Trophoblast cell (in vitro differentiated cells and primary cell): Measurements from ENCODE around the gene RNF183.
A peak's percentile ranks its signal among the peaks of the same experiment; 100 is the strongest.

ENCODE experiments used
- DNase-seq, 2 donors: peaks; one replicate each; pipeline ENCODE4 v3.0.0-alpha.2; 2016
- H2AFZ ChIP-seq: 2 replicates; pipeline ENCODE4 v1.6.1; 2013; ENCODE audit warnings: low read length, moderate library complexity, mild to moderate bottlenecking; ENCODE audit not compliant: insufficient read depth, poor library complexity
- H2AK5ac ChIP-seq: 2 replicates; pipeline ENCODE4 v1.6.1; 2013; ENCODE audit warnings: mild to moderate bottlenecking, low read length
- H2BK120ac ChIP-seq: 2 replicates; pipeline ENCODE4 v1.6.1; 2013; ENCODE audit warnings: low read length, mild to moderate bottlenecking, moderate library complexity; ENCODE audit not compliant: insufficient read depth, poor library complexity
- H2BK12ac ChIP-seq: 2 replicates; pipeline ENCODE4 v1.6.1; 2013; ENCODE audit warnings: mild to moderate bottlenecking, low read length, moderate library complexity
- H2BK5ac ChIP-seq: 2 replicates; pipeline ENCODE4 v1.6.1; 2013; ENCODE audit warnings: low read length, low read depth, moderate library complexity, mild to moderate bottlenecking; ENCODE audit not compliant: poor library complexity
- H3K14ac ChIP-seq: 2 replicates; pipeline ENCODE4 v1.6.1; 2013; ENCODE audit warnings: mild to moderate bottlenecking, low read length
- H3K18ac ChIP-seq: 2 replicates; pipeline ENCODE4 v1.6.1; 2013; ENCODE audit warnings: mild to moderate bottlenecking, low read length
- H3K23ac ChIP-seq: 2 replicates; pipeline ENCODE4 v1.6.1; 2013; ENCODE audit warnings: low read length
- H3K27ac ChIP-seq: 2 replicates; pipeline ENCODE4 v1.5.1; 2013; ENCODE audit warnings: low read depth, mild to moderate bottlenecking, inconsistent platforms, low read length, moderate library complexity
- H3K27me3 ChIP-seq: 2 replicates; pipeline ENCODE4 v1.6.1; 2013; ENCODE audit warnings: inconsistent platforms, mild to moderate bottlenecking, low read length, moderate library complexity; ENCODE audit not compliant: insufficient read depth
- H3K36me3 ChIP-seq, 2 experiments: 1 replicate in 1 of 2; 2 replicates in 1 of 2; pipeline ENCODE4 v1.6.1; 2013; ENCODE audit warnings: low read length in 2 of 2, mild to moderate bottlenecking in 2 of 2, moderate library complexity in 1 of 2; ENCODE audit not compliant: insufficient read depth in 2 of 2, control insufficient read depth in 1 of 2
- H3K4ac ChIP-seq: 2 replicates; pipeline ENCODE4 v1.6.1; 2013; ENCODE audit warnings: low read depth, mild to moderate bottlenecking, low read length, moderate library complexity
- H3K4me1 ChIP-seq, 2 experiments: 1 replicate in 1 of 2; 2 replicates in 1 of 2; pipeline ENCODE4 v1.6.1; 2013; ENCODE audit warnings: low read length in 2 of 2, mild to moderate bottlenecking in 2 of 2, moderate library complexity in 1 of 2; ENCODE audit not compliant: insufficient read depth in 2 of 2, control insufficient read depth in 1 of 2
- H3K4me2 ChIP-seq: 2 replicates; pipeline ENCODE4 v1.6.1; 2013; ENCODE audit warnings: inconsistent platforms, mild to moderate bottlenecking, low read length, moderate library complexity
- H3K4me3 ChIP-seq: 2 replicates; pipeline ENCODE4 v1.5.1; 2013; ENCODE audit warnings: mild to moderate bottlenecking, low read depth, low read length, inconsistent platforms
- H3K79me1 ChIP-seq: one replicate; pipeline ENCODE4 v1.6.1; 2013; ENCODE audit warnings: low read length
- H3K79me2 ChIP-seq: 2 replicates; pipeline ENCODE4 v1.6.1; 2013; ENCODE audit warnings: low read length, mild to moderate bottlenecking; ENCODE audit not compliant: control insufficient read depth, insufficient read depth, poor library complexity
- H3K9ac ChIP-seq: 2 replicates; pipeline ENCODE4 v1.6.1; 2013; ENCODE audit warnings: mild to moderate bottlenecking, low read length
- H3K9me3 ChIP-seq: 2 replicates; pipeline ENCODE4 v1.6.1; 2013; ENCODE audit warnings: low read depth, mild to moderate bottlenecking, control low read depth, inconsistent platforms, low read length; ENCODE audit not compliant: insufficient read depth
- H4K12ac ChIP-seq: 2 replicates; pipeline ENCODE4 v1.6.1; 2013; ENCODE audit warnings: low read depth, mild to moderate bottlenecking, low read length, moderate library complexity
- H4K8ac ChIP-seq: 2 replicates; pipeline ENCODE4 v1.6.1; 2013; ENCODE audit warnings: low read depth, mild to moderate bottlenecking, low read length, moderate library complexity
- H4K91ac ChIP-seq: one replicate; pipeline ENCODE4 v1.6.1; 2013; ENCODE audit warnings: low read depth, mild to moderate bottlenecking, low read length, moderate library complexity
- WGBS: extraction: QIAGEN DNeasy Blood & Tissue Kit; methylation state at CpG from one replicate; pipeline ENCODE4 v1.1.7; 2013; ENCODE audit warnings: missing lambda C conversion rate; ENCODE audit not compliant: insufficient read length, insufficient coverage; ENCODE audit errors: extremely low coverage; 5-methylcytosine and 5-hydroxymethylcytosine counted together

The RNF183 gene

DNA sequence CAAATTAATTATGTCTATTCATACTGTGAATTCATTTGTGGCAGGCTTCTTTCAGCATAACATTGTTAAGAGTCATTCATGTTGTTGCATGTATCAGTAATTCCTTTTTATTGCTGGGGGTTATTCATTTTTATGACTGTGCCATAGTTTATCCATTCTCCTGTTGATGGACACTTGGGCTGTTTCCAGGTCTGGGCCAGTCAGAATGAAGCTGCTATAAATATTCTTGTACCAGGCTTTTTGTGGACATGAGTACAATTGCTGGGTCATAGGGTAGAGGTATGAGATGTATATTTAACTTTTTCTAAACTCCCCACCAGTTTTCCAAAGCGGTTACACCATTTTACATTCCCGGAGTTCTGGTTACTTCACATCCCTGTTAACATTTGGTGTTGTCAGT is 14.1 kb downstream of the RNF183 start:
- no peak overlapping the region for H3K4me2 ChIP-seq
- H3K14ac ChIP-seq, result no peak overlapping the region
- no peak overlapping the region for H3K4ac ChIP-seq
- no peak overlapping the region for H3K4me3 ChIP-seq
- no peak overlapping the region for H2BK5ac ChIP-seq
- DNase-seq, result no peak
- H3K79me2 ChIP-seq, result no peaks in the 10 kb centered on the region
- WGBS, result no CpG with 5 or more reads among the region's 2 CpGs
- H2BK12ac ChIP-seq, result no peak overlapping the region
- H3K23ac ChIP-seq, result no peak overlapping the region
- H3K4me1 ChIP-seq, result no peaks in the 10 kb centered on the region
- H2AK5ac ChIP-seq, result no peak overlapping the region
- no peak overlapping the region for H2BK120ac ChIP-seq
- H3K27me3 ChIP-seq, result no peaks in the 10 kb centered on the region
- no peak overlapping the region for H3K18ac ChIP-seq
- H2AFZ ChIP-seq, result no peak overlapping the region
- H4K91ac ChIP-seq, result no peak overlapping the region
- no peak overlapping the region for H3K9ac ChIP-seq
- H3K27ac ChIP-seq, result no peak overlapping the region
- peaks cover 33 to 67% of the 10 kb centered on the region in 2 experiments for H3K36me3 ChIP-seq
- H3K79me1 ChIP-seq, result no peaks in the 10 kb centered on the region
- H3K9me3 ChIP-seq, result no peaks in the 10 kb centered on the region
- no peak overlapping the region for H4K12ac ChIP-seq
- H4K8ac ChIP-seq, result no peak overlapping the region

DNA sequence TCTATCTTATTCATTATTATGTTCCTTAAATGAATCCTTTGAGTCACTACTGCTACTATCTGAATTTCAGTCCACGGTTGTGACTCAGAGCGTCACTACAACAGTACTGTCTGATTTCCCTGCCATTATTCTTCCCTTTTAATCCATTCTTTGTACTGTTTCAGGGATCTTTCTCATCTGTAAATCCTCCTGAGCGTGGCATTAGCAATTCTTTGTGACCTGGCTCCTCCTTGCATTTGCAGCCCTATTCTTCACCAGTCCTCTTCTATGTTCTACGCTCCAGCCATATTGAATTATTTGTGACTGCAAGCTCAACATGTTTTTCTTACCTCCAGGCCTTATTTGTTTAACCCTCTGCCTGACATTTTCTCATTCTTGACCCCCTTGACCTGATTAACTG is 21.8 kb downstream of the RNF183 start:
- H3K27ac ChIP-seq, result no peak overlapping the region

DNA sequence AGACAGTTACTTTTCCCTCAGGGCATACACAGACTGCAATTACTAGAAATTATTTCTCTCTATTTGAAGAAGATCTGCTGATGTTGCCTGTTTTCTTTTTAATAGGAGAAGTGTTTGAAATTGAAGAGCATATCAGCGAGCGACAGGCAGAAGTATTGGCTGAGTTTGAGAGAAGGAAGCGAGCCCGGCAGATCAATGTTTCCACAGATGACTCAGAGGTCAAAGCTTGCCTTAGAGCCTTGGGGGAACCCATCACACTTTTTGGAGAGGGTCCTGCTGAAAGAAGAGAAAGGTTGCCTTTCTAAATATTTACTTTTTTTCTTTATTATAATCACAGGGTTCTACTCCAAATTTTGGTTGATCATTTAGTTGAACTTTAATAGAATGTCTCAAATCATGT is 24.3 kb downstream of the RNF183 start:
- H2AK5ac ChIP-seq, result no peak overlapping the region
- H4K91ac ChIP-seq, result no peak overlapping the region
- H2AFZ ChIP-seq, result no peak overlapping the region
- H2BK5ac ChIP-seq, result no peak overlapping the region
- no peak overlapping the region for H3K4me2 ChIP-seq
- H4K8ac ChIP-seq, result no peak overlapping the region
- H3K4me3 ChIP-seq, result no peak overlapping the region
- no peak overlapping the region for H3K18ac ChIP-seq
- H3K79me2 ChIP-seq, result peaks cover 4% of the 10 kb centered on the region
- H3K9me3 ChIP-seq, result no peaks in the 10 kb centered on the region
- no peak overlapping the region for H3K14ac ChIP-seq
- no peak for DNase-seq
- H3K4ac ChIP-seq, result no peak overlapping the region
- no peak overlapping the region for H2BK120ac ChIP-seq
- peaks cover 0 to 3% of the 10 kb centered on the region in 2 experiments for H3K4me1 ChIP-seq
- peaks cover 27 to 45% of the 10 kb centered on the region in 2 experiments for H3K36me3 ChIP-seq
- no peak overlapping the region for H3K23ac ChIP-seq
- no peaks in the 10 kb centered on the region for H3K27me3 ChIP-seq
- WGBS, result no CpG with 5 or more reads among the region's 4 CpGs
- H4K12ac ChIP-seq, result no peak overlapping the region
- H3K27ac ChIP-seq, result no peak overlapping the region
- H3K79me1 ChIP-seq, result peaks cover 9% of the 10 kb centered on the region
- H2BK12ac ChIP-seq, result no peak overlapping the region
- H3K9ac ChIP-seq, result no peak overlapping the region

More for the DNA sequence above, 21.8 kb downstream of the RNF183 start:
- H3K36me3 ChIP-seq, result peaks cover 30 to 61% of the 10 kb centered on the region in 2 experiments
- DNase-seq, result no peak
- no peak overlapping the region for H2AK5ac ChIP-seq
- no peak overlapping the region for H4K12ac ChIP-seq
- H3K18ac ChIP-seq, result no peak overlapping the region
- no peak overlapping the region for H2BK120ac ChIP-seq
- no peak overlapping the region for H4K8ac ChIP-seq
- H3K9me3 ChIP-seq, result no peaks in the 10 kb centered on the region
- H3K79me1 ChIP-seq, result no peaks in the 10 kb centered on the region
- WGBS, result no CpG with 5 or more reads among the region's 4 CpGs
- H3K79me2 ChIP-seq, result no peaks in the 10 kb centered on the region
- H3K4me3 ChIP-seq, result no peak overlapping the region
- no peak overlapping the region for H2AFZ ChIP-seq
- no peak overlapping the region for H3K23ac ChIP-seq
- H3K4me1 ChIP-seq, result peaks cover 0 to 1% of the 10 kb centered on the region in 2 experiments
- H3K4ac ChIP-seq, result no peak overlapping the region
- no peak overlapping the region for H3K4me2 ChIP-seq
- H3K14ac ChIP-seq, result no peak overlapping the region
- no peak overlapping the region for H4K91ac ChIP-seq
- H3K27me3 ChIP-seq, result no peaks in the 10 kb centered on the region
- H2BK12ac ChIP-seq, result no peak overlapping the region
- H2BK5ac ChIP-seq, result no peak overlapping the region
- H3K9ac ChIP-seq, result no peak overlapping the region

DNA sequence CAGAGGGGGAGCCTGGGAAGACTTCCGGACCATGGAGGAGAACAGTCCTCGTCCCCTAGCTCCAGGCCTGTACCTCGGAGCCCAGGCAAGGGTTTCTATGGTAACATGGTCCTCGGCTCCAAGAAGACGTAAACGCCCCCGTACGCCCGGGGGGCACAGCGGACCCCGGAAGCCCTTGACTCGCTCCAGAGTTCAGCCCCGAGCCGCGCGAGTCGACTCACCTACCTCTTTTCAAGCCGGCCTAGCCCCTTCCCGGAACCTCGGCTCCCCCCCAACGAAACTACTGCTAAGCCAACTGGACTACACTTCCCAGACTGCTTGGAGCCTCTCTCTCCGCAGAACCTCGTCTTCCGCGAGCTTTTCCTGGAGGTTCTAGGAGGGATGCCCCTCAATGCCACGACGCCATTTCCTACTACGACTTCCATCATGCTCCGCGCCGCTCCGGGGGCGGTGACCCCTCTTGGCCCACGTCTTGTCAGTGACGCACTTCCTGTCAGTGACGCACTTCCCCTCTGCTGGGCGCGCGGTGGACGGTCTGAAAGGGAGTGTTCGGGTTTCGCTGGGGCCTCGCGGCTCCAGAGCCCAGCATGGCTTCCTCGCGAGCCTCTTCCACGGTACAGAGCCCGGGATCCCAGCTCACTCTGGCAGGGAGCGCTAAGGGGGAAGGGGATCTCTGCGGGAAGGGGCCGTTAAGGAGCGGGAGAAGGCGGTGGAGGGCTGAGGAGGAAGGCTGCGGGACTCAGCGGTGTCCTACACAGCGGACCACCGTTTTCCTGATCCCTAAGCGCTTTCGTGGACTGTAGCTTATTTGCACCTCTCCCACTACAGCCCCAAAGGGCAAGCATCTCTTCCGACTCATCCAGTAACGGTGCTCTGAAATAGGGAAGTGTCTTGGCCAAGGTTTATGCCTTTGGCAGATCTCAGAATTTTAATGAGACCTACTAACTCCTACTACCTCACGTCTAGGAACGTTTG is 27.7 kb downstream of the RNF183 start, which contains the start of the genes CDC26 and PRPF4:
Gene CDC26, minus strand, starts transcription at position 416 of the 975 bp plus-strand sequence. CDS start 3,065 bp downstream, outside the sequence.
Gene PRPF4, plus strand, starts transcription at position 502 of the 975 bp plus-strand sequence. Its CDS starts 86 bp downstream, at position 588.
- peak within 1 kb of the TSS; percentile 74 for H4K12ac ChIP-seq
- peak within 1 kb of the TSS; percentile 67 for H4K91ac ChIP-seq
- H2BK5ac ChIP-seq, result peak within 1 kb of the TSS; percentile 77
- peak within 1 kb of the TSS; percentile 88 for H3K4me2 ChIP-seq
- H3K79me2 ChIP-seq, result peaks cover 4% of the 10 kb centered on the region
- H3K9ac ChIP-seq, result peak within 1 kb of the TSS; percentile 99
- peak; percentile 98 for DNase-seq
- H3K4me3 ChIP-seq, result peak within 1 kb of the TSS; percentile 98
- peak within 1 kb of the TSS; percentile 50 for H2AFZ ChIP-seq
- no peaks in the 10 kb centered on the region for H3K9me3 ChIP-seq
- no peaks in the 10 kb centered on the region for H3K27me3 ChIP-seq
- H4K8ac ChIP-seq, result peak within 1 kb of the TSS; percentile 83
- peak within 1 kb of the TSS; percentile 88 for H3K18ac ChIP-seq
- peak within 1 kb of the TSS; percentile 8 for H2AK5ac ChIP-seq
- H3K4ac ChIP-seq, result peak within 1 kb of the TSS; percentile 89
- no peak within 1 kb of the TSS for H2BK12ac ChIP-seq
- H3K27ac ChIP-seq, result peak within 1 kb of the TSS; percentile 45
- peaks cover 9% of the 10 kb centered on the region for H3K79me1 ChIP-seq
- WGBS, result no CpG with 5 or more reads among the region's 63 CpGs
- peak within 1 kb of the TSS; percentile 62 for H2BK120ac ChIP-seq
- H3K23ac ChIP-seq, result no peak within 1 kb of the TSS
- peak within 1 kb of the TSS; percentile 54 for H3K14ac ChIP-seq
- peaks cover 0 to 3% of the 10 kb centered on the region in 2 experiments for H3K4me1 ChIP-seq
- peaks cover 20 to 38% of the 10 kb centered on the region in 2 experiments for H3K36me3 ChIP-seq
